ENCODE data around the gene CFAP107. TPM values are rescaled to one million over a fixed set of nuclear protein-coding genes. Genes with fewer than 3 reads are reported as not detected.
"Not testable (repeated sequence)": the region's sequence is repeated elsewhere in the genome, so short reads cannot be mapped to it uniquely, and the experiment has no call there.

CFAP107 gene
- polyA plus RNA-seq, 3 donors = 0.03 to 0.11 TPM; not detected in 1

DNA sequence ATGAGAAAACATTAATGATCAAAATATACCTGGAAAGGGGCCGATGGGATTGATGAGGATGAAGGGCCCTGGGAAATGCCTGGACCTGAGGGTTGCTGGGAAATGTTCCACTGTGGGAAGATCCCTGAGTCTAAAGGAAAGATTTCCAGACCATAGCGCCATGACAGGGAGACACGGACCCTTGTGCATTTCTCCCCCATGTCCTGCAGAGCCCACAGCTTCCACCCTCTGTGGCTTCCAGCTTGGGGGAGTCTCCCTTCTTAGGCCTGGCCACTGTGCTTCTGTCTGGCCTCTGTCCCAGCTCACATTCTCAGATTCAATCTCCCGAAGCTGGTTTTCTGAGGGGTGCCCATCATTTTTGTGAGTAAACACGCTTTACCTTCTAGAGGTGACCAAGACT, 26.5 kb downstream of the CFAP107 start:
- H3K27ac ChIP-seq (ENCODE audit: low read depth, low read length) = no peak overlapping the region
- 73 to 91% (median 89%) methylated on average over 5 of the region's 5 CpGs for WGBS, 3 donors

DNA sequence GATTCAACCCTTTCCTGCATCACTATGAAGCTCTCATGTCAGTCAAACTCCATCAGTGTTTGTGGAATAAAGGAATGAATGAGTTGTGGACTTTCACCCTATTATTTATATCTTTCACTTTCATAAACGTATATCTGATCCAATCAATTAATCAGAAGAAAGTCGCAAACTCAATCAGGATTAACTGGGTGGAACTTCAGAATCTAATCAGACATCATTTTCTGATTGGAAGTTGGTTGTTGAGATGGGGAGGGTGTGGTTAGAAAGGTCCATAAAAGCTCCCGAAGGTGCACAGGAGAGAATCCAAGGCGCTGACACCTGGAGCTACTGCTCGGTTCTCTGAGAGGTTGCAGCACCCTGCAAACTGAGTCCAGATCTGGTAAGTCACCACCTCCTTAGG, 27.4 kb downstream of the CFAP107 start, which contains the start of gene PRAMEF12:
Gene PRAMEF12, plus strand, starts transcription at position 301 of the 400 bp plus-strand sequence. CDS start 1,130 bp downstream, outside the sequence.
- 72 to 90% (median 87%) methylated on average over 5 of the region's 5 CpGs for WGBS, 3 donors
- H3K27ac ChIP-seq (ENCODE audit: low read depth, low read length) = no peak within 1 kb of the TSS

DNA sequence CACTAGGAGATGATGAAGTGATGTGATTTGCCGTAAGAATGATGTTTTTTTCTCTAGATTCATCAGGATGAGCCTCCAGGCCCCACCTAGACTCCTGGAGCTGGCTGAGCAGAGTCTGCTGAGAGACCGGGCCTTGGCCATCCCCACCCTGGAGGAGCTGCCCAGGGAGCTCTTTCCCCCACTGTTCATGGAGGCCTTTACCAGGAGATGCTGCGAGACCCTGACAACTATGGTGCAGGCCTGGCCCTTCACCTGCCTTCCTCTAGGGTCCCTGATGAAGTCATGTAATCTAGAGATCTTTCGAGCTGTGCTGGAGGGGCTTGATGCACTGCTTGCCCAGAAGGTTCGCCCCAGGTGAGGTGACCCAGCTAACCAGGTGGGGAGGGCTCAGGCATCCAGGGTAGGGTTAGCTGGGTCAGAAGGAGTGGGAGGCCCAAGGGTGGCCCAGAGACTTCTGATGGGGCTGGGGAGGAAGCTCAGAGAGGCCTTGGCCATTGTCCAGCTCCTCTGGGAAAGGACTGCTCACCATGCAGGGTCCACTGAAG, 28.9 kb downstream of the CFAP107 start:
- H3K27ac ChIP-seq (ENCODE audit: low read depth, low read length) = no peak overlapping the region
- WGBS, 3 donors = 76 to 88% (median 87%) methylated on average over 5 of the region's 5 CpGs

DNA sequence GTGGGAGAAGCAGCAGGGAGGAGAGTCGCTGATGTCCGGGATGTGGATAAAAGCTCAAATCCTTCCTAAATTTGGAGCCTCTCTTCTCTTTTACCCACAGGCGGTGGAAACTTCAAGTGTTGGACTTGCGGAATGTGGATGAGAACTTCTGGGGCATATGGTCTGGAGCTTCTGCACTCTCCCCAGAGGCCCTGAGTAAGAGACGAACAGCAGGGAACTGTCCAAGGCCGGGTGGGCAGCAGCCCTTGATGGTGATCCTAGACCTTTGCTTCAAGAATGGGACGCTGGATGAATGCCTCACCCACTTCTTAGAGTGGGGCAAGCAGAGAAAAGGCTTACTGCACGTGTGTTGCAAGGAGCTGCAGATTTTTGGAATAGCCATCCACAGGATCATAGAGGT, 29.4 kb downstream of the CFAP107 start:
- WGBS, 3 donors = 72 to 84% (median 73%) methylated on average over 8 of the region's 8 CpGs
- H3K27ac ChIP-seq (ENCODE audit: low read depth, low read length) = no peak overlapping the region

DNA sequence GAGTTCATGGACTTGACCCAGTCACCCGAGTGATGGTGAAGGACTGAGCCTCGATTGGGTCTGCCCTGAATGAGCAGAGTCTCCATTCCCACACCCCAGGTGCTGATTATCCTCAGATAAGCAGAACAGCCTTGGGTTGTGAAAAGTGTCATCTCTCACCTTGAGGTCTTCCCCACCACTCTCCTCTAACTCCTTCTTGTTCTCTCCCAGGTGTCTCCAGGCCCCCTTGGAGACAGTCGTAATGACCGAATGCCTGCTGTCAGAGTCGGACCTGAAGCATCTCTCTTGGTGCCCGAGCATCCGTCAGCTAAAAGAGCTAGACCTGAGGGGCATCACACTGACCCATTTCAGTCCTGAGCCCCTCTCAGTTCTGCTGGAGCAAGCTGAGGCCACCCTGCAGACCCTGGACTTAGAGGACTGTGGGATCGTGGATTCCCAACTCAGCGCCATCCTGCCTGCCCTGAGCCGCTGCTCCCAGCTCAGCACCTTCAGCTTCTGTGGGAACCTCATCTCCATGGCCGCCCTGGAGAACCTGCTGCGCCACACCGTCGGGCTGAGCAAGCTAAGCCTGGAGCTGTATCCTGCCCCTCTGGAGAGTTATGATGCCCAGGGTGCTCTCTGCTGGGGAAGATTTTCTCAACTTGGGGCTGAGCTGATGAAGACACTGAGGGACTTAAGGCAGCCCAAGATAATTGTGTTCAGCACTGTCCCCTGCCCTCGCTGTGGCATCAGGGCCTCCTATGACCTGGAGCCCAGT, 31.0 kb downstream of the CFAP107 start:
- H3K27ac ChIP-seq (ENCODE audit: low read depth, low read length) = no peak overlapping the region
- WGBS, 3 donors = 78 to 89% (median 88%) methylated on average over 15 of the region's 15 CpGs

DNA sequence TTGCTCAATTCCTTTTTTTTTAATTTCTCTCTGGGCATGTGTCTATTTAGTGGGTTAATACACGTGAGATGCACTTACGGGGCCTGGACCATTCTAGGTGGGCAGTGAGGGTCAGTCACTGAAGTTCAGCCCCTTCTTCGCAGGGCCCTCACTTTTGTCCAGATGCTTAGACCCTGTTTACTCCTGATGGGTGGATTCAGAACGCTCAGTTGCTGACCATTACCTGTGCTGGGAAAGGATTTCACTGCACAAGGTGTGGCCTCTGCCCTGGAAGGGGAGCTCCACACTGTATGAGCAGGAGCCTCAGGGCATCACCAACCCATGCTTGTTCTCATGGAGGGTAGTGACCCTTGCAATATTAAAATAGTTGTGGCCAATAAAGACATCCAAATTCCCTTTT, 32.1 kb downstream of the CFAP107 start:
- no peak overlapping the region for H3K27ac ChIP-seq (ENCODE audit: low read depth, low read length)
- 66 to 87% (median 84%) methylated on average over 4 of the region's 4 CpGs for WGBS, 3 donors

DNA sequence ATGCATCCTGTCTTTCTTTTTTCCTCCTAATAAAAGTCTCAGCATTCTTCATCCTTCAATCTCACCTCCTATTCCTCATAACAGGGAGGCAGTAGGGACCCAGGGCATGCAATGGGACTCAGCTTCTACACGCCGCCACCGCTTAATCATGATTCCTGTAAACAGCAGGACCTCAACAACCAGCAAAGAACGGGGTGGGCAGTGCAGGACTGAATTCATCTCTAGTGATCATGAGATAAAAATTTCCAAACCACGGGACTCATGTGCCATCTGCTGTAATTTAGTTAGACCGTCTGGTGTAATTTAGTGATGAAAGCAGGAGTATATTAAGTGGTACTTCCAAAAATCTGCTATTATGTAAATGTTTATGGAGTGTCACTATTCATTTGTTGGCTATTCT, 32.9 kb downstream of the CFAP107 start:
- 80% methylated on average over 6 of the region's 6 CpGs for WGBS, 3 donors
- no peak overlapping the region for H3K27ac ChIP-seq (ENCODE audit: low read depth, low read length)

DNA sequence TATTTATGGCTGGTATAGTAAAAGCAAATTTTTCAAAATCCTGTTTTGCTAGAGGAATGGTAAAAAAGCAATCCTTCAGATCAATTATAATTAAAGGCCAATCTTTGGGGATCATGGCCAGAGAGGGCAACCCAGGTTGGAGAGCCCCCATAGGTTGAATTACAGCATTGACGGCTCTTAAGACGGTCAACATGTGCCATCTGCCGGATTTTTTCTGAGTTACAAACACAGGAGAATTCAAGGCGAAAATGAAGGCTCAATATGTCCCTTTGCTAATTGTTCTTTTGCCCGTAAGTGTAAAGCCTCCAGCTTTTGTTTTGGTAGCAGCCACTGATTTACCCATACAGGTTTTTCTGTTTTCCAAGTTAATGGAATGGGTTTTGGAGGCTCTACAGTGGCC, 35.5 kb downstream of the CFAP107 start:
- WGBS, 3 donors = 79 to 86% (median 81%) methylated on average over 4 of the region's 5 CpGs
- H3K27ac ChIP-seq (ENCODE audit: low read depth, low read length) = not testable (repeated sequence)

DNA sequence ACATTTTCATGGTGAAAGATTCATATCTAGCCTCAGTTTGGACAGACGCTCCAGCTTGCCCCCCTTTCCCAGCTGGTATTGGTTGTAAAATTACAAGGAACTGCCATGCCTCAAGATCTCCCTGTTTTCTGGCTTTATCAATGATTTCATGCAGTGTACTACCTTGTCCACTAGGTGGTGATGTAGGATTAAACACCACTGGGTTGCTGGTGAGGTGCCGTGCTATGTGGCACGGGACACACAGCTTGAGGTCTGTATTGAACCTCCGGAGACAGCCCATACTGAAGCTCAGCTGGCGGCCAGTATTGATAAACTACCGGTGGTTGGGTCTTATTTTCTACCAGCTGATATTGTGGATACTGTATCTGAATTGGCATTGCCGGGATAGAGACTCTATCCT, 37.8 kb downstream of the CFAP107 start:
- WGBS, 3 donors = 29 to 48% (median 41%) methylated on average over 6 of the region's 7 CpGs
- not testable (repeated sequence) for H3K27ac ChIP-seq (ENCODE audit: low read depth, low read length)

DNA sequence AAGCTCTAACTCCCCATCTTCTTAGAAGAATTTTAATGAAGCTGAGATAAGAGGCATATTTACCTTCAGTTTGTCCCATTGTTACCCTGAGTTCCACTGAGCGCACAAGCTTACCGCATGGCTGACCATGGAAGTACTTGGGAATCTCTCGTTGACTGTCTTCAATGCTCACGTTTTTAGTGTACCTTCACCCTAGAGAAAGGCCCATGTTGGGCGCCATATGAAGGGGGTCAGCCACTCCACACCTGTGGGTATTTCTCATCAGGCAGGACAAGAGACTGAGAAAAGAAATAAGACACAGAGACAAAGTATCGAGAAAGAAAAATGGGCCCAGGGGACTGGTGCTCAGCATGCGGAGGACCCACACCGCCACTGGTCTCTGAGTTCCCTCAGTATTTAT, 38.7 kb downstream of the CFAP107 start:
- WGBS, 3 donors = 81 to 92% (median 87%) methylated on average over 7 to 8 of the region's 8 CpGs
- H3K27ac ChIP-seq (ENCODE audit: low read depth, low read length) = not testable (repeated sequence)

DNA sequence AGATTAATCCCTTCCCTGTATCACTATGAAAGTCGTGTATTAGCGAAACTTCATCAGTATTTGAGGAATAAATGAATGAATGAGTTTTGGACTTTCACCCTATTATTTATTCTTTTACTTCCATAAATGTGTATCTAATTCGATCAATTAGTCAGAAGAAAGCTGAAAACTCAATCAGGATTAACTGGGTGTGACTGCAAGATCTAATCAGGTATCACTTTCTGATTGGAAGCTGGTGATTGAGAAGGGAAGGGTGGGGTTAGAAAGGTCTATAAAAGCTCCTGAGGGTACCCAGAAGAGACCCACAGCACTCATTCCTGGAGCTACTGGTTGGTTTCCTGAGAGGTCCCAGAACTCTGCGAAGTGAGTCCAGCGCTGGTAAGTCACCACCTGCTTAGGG, 45.1 kb downstream of the CFAP107 start, which contains the start of gene PRAMEF1:
Gene PRAMEF1, plus strand, starts transcription at position 301 of the 400 bp plus-strand sequence. CDS start 1,831 bp downstream, outside the sequence.
- H3K27ac ChIP-seq (ENCODE audit: low read depth, low read length) = not testable (repeated sequence)
- 77 to 83% (median 77%) methylated on average over 4 to 5 of the region's 5 CpGs for WGBS, 3 donors

DNA sequence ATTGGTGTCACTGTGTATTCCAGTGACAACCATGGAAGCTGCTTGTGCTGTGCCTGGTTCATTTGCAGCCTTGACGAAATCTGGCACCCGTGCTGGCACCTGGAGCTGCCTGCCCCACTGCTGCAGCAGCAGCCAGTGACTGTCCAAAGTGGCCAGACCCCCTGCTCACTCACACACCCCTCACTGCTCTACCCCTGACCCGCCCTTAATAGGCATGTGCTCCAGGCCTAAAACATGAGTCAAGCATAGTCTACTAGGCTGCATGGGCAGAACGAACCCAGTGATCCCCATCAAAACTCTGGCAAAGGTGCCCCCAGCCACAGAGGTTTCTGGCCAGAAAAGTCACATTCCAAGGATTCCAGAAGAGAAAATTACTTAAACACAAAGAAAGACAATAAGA, 52.9 kb downstream of the CFAP107 start:
- no peak overlapping the region for H3K27ac ChIP-seq (ENCODE audit: low read depth, low read length)
- 57 to 68% (median 59%) methylated on average over 4 of the region's 4 CpGs for WGBS, 3 donors

DNA sequence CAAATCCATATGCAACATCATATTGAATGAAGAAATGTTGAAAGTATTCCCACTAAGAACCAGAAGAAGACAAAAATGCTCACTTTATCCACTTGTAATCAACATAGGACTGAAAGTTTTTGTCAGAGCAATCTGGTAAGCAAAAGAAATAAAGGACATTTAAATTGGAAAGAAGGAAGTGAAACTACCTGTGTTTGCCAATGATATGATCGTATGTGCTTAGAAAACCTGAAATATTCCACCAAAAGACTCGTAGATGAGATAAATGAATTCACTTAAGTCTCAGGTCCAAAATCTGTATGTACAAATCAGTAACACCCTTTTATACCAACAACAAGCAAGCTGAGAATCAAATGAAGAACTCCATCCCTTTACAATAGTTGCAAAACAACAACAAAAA, 53.7 kb downstream of the CFAP107 start:
- no peak overlapping the region for H3K27ac ChIP-seq (ENCODE audit: low read depth, low read length)
- 49 to 75% (median 70%) methylated on average over 2 of the region's 2 CpGs for WGBS, 3 donors

DNA sequence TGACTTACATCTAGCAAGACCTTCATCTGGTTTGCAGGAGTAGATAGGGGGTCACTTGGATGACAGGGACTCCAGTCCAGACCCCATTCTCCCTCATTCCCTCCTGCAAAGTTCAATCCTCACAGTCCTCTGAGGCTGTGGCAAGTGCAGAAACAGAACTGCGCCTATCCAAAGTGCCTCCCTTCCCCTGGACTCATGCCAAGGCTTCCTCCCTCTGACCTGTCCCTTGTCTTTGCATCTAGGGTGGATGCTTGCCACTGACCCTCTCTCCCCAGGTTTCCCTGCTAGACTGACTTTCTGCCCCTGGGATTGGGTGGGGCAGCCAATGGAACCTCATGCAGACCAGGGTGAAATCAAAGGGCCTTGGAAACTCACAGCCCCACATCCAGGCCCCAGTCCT, 63.9 kb downstream of the CFAP107 start:
- 71 to 84% (median 79%) methylated on average over 1 of the region's 1 CpG for WGBS, 3 donors

DNA sequence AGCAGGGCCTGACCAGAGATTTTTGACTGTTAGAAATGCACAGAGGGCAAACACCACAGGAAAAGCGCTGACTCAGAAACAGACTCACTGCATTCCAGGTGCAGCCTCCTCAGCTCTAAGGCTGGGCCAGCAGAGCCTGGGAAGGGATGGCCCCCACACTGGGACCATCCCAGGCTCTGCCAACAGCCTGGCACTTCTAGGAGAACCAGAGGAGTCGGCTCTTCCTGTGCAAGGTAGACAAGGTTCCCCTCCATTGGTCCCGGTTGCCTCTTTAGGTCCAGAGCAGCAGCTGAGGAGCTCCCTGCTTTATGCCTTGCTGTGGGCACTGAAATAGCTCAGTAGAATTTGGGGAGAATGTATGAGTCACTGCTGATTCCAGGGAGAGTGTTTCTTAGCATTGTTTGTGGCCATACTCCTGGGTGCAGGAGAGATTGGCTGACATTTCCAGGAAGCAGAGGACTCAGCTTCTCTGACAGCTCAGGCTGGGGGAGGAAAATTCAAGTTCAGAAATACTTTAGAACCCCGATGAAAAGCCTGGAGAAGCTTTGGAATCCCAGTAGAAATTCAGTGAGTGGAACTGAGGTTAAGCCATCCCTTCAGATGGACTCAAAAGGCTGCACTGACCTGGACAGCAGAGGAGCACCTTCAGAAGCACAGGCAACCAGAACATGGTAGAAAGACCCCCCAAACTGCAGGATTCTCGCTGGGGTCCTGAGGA, 64.8 kb downstream of the CFAP107 start:
- 62 to 71% (median 67%) methylated on average over 5 of the region's 5 CpGs for WGBS, 3 donors
- no peak overlapping the region for H3K27ac ChIP-seq (ENCODE audit: low read depth, low read length)

More for the DNA sequence above, 63.9 kb downstream of the CFAP107 start:
- no peak overlapping the region for H3K27ac ChIP-seq (ENCODE audit: low read depth, low read length)

DNA sequence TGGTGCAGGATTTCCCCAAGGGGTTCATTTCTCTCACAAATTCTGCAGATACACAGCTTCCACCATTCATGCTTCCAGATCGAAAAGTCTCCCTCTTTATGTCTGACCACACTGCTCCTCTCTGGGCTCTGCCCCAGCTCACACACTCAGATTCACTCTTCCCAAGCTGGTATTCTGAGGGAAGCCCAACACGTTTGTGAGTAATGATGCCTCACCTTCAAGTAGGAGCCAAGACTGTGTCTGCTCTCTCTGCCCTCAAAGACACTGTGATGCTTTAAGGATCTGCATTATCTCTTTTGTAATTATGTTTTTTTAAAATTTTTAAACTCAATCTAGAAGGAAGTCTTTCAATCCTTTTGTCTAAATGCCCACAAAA, 65.4 kb downstream of the CFAP107 start:
- WGBS, 3 donors = 41 to 56% (median 56%) methylated on average over 2 of the region's 2 CpGs
- no peak overlapping the region for H3K27ac ChIP-seq (ENCODE audit: low read depth, low read length)

All from adipose tissue (tissue), 3 donors.